HG02759 (cell line): Measurements from ENCODE around the gene ZNF79.

Experiments used
- ATAC-seq: cut with Tn5 transposase; IDR thresholded peaks from one replicate; pipeline ENCODE4 v1.9.1; 2021; ENCODE audit warnings: mild to moderate bottlenecking, moderate library complexity; ENCODE audit not compliant: unreplicated experiment

ZNF79 gene

DNA sequence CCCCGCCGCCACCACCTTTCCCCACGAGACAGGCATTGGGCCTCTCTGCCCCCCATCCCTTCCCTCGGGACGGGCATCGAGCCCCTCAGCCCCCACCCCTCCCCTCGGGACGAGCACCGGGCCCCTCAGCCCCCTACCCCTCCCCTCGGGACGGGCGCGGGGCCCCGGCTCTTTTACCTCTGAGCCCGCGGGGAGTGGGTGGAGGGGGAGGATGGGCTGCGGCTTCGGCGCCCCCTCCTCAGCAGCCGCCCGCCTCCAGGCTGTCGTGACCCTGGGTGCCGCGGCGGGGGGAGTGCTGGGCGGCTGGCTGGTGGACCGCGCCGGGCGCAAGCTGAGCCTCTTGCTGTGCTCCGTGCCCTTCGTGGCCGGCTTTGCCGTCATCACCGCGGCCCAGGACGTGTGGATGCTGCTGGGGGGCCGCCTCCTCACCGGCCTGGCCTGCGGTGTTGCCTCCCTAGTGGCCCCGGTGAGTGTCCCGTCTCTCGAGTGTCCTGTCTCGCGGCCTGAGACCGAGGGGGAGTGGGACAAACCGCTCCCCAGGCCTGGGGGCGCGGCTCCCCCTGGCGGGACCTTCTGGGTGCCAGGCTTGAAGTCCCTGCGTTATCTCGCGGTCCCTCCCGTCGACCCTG is 26.4 kb upstream of the ZNF79 start:
- ATAC-seq: no peak

DNA sequence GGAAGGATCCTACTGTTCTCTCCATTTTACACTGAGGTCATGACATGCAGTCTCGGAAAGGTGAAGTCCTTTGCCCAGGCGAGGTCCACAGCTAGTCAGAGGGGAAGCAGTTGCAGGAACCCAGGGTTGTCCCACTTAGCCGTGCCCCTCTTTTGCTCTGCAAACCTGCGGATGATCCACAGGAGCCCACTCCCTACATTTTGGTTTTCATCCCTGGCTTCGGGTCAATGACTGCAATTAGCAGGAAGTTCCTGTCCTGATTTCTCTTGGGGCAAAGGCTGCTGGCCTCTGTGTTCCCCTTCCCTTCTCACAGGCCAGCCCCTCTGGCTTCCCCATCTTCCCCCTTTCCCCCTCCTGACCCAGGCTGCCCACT is 25.9 kb upstream of the ZNF79 start:
- no peak for ATAC-seq

DNA sequence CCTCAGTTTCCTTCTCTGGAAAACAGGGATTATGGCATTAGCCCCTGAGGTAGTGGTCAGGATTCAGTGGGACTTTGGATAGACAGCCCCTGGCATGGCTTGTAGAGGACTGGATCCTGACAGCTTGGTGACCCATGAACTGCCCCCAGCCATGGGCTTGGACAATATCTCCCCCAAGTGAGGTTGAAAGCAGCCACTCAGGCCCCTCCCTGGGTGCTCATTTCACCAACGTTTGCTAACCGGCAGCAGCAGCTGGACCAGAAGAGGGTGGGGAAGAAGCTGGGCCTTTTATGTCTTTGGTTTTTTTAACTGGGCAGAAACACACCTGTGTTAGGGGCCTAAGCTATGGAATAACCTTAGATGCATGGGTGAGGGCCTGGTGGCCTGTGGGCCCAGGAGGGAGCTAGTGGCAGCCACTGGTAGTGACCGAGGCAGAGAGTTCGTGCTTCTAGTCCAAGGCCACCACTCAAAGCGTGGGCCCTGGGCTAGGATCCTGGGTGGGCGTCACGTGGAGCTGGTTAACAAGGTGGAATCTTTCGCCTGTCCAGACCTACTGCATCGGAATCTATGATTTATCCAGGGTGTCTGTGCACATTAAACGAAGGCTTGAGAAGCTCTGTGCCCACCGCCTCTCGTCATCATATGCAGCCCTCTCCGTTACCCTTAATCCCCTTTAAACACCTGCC is 25.3 kb upstream of the ZNF79 start:
- ATAC-seq: no peak

GRCh38 chr9:127399736-127400269 is 24.4 kb upstream of the ZNF79 start:
- ATAC-seq: no peak

GRCh38 chr9:127402401-127403090 is 21.6 kb upstream of the ZNF79 start:
- ATAC-seq: no peak

DNA sequence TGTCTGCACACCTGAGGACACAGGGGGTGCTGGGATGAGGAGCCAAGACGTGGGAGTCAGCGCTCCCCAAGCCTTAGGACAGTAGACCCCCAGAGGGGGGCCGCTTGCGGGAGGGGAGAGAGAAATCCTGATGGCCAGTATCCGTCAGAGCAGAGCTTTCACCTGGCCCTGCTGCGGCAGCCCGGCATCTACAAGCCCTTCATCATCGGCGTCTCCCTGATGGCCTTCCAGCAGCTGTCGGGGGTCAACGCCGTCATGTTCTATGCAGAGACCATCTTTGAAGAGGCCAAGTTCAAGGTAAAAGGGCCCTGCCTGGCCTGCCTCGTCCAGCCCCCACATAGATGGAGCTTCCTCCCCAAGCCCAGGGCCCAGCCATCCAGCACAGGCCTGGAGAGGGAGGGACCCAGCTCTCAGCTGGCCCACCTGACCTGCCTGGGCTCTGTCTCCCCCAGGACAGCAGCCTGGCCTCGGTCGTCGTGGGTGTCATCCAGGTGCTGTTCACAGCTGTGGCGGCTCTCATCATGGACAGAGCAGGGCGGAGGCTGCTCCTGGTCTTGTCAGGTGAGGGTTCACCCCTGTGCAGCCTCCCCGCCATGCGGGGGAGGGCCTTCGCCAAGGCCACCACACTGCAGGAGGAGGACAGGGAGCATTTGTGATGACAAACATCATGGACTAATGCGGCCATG is 20.5 kb upstream of the ZNF79 start:
- no peak for ATAC-seq

GRCh38 chr9:127404631-127405030 is 19.6 kb upstream of the ZNF79 start:
- no peak for ATAC-seq

- no peak for ATAC-seq
Measured at GRCh38 chr9:127405344-127406125, 18.6 kb upstream of the ZNF79 start.

DNA sequence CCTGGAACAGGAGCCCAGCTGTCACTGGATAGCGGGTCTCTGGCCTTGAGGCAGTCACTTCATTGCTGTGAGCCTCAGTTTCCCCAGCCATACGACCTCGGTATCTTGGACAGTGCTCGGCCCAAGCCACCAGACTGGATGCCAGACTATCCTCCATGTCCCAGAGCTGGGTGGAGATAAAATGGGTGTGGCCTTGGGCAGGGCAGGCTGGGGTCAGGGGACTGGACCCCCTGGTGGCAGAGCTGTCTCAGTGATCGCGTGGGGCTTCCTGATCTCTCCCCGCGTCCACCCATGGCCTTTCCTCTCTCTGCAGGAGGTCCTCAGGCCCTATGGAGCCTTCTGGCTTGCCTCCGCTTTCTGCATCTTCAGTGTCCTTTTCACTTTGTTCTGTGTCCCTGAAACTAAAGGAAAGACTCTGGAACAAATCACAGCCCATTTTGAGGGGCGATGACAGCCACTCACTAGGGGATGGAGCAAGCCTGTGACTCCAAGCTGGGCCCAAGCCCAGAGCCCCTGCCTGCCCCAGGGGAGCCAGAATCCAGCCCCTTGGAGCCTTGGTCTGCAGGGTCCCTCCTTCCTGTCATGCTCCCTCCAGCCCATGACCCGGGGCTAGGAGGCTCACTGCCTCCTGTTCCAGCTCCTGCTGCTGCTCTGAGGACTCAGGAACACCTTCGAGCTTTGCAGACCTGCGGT is 17.2 kb upstream of the ZNF79 start:
- no peak for ATAC-seq

GRCh38 chr9:127407492-127407843 is 16.7 kb upstream of the ZNF79 start:
- ATAC-seq: no peak

DNA sequence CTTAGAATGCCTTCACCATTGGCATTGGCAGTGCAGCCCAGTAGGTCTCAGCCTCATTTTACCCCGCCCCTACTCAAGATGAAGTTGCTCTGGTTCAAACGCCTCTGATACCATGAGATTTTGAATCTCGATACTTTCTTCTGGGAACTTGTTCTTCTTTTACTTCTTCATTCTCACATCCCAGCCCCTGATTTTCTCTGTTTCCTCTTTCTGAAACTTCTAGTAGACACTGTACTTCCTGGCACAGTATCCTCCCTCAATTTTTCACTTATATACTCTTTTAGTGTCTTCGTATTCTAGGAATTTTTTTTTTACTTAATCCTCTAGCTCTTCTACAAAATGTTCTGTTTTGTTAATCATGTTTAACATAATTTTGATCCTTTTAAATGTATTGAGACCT is 13.1 kb upstream of the ZNF79 start:
- ATAC-seq: no peak

- ATAC-seq: no peak
Measured at GRCh38 chr9:127415141-127415540, 9.0 kb upstream of the ZNF79 start.

- no peak for ATAC-seq
Measured at GRCh38 chr9:127415657-127416056, 8.5 kb upstream of the ZNF79 start.

DNA sequence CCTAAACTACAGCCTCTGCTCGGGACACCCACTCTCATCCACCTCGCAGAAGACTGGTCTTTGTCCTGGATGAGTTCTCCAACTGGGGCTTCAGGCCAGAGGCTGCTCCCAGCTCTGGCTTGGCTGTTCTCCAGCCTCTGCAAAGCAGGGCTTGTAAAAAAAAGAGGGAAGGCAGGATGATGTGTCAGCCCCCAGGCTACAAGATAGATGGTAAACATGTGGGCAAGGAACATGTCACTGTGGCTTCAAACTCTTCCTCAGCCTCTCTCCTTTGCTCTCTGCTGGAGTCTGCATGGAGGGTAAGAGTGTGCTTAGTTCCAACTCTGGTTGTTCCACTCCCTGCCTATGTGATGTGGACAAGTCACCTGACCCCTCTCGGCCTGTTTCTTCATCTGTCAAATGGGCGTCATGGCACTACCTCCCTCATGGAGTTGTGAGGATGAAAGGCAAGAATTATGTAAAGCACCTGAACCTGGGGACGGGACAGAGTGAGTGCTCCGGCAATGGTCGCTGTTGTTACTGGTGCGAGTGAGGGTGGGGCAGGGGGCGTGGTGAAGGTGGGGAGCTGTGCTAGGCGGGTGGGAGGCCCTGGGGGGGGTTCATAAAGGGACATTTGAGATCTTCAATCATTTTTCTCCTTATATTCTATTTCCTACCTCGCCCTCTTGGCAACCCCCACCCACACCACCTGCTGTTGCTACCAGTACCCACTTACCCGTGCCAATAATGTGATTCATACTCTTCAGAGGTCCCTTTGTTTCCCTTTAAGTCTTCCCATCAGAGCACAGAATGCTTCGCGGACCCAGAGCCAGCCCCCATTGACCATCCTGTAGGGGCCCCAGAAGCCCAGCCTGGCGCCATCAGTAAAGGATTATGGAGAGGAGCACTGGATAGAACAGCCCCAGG is 6.8 kb upstream of the ZNF79 start:
- ATAC-seq: no peak

DNA sequence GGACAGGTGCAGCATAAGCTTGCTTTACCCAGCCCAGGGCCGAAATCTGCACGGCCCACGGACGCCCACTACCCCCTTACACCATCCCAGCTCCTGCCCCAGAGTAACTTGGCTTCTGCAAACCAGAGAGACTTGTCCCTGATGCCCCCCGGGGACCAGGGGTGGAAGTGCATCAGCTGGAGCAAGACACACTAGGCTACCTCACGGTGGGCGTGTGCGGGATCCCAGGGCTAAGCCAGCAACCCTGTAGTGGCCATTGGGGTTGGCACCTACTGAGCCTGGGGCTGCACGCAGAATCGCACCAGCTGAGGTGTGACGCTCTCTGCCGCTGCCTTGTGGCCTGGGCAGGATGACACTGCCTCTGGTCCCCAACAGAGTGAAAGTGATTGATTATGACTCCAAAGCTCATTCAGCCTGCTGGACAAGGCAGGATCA is 6.1 kb upstream of the ZNF79 start:
- ATAC-seq: no peak

DNA sequence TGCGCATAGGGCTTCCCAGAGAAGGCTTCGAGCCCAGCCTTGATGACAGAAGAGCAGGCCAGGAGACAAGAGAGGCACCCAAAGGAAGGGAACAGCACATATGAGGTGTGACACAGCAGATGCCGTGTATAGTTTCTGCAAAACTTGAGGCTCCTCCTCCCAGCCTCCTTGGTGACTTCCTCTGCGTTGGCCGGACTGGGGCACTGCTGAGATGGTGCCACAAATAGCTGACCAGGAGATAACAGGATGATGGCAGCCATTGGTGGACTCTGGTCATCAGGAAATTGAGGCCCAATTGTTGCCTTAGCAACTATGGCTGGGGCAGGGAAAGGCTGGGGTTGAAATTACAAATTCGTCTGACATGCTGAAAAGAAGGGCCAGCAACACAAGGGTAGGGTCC is 4.8 kb upstream of the ZNF79 start:
- ATAC-seq: no peak

DNA sequence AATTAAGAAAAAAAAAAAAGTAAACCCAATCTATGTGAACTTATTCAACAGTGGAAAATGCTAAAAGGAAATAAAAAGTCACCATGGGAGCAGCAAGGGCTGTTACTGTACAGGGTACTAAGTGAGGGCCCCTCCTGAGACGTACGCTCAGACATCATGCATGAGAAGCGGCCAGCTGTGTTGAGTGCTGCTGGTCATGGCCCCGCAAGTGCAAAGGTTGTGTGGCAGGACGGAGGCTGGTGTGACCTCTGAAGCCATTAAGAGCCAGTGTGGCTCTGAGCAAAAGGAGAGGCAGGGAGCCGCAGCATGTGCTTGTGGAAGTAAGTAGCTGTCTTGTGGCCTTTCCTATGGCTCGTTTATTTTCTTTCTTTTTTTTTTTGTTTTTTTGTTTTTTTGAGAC is 3.1 kb upstream of the ZNF79 start:
- ATAC-seq: no peak

DNA sequence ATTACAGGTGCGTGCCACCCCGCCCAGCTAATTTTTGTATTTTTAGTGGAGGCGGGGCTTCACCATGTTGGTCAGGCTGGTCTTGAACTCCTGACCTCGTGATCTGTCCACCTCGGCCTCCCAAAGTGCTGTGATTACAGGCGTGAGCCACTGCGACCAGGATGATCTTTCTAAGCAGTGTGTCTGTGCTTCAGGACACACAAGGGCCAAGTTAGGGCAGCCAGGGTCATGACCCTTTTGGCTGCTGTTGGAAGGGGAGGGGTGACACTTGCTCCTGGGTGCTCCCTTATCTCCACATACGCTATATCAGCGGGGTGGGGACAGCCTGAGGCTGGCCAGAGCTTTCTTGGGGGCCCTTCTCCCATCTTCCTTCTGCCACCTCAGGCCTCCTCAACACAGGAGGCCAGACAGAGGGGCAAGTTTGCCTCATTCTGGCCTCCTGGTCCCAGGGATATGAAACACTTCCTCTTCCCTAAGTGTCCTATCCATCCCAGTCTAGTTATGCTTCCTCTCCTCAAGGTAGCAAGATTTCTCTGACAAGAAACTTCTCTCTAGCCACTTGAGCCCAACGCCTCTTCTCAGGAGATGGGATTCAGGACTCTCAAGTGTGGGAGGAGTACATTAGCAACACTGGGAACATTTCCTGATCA is 1.9 kb upstream of the ZNF79 start:
- ATAC-seq: no peak

DNA sequence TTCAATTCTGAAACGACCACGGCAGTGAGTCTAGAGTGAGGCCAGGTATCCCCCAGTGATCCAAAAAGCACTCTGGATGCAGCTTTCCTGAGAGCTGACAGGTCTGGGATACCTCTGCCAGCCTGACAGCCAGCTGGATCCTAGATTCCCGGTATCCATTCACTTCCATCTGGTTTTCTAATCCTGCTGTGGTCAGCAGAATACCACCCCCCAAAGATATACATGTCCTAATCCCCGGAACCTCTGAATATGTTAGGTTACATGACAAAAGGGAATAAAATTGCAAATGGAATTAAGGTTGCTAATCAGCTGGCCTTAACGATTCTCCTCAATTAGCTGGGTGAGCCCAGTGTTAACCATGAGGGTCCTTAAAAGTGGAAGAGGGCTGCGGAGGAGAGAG is 1.4 kb upstream of the ZNF79 start:
- ATAC-seq: no peak
